MM.1S (cell line): ENCODE results near the gene MYRFL.

ENCODE experiments used
- CTCF ChIP-seq: fragments of 300-600 bp; sonication (generic); IDR thresholded peaks from 2 replicates; pipeline ENCODE4 v1.5.1; 2016; ENCODE audit warnings: antibody characterized with exemption, low read length, mixed read lengths
- EZH2 ChIP-seq: fragments of 300-600 bp; sonication (generic); optimal IDR thresholded peaks from 2 replicates; pipeline ENCODE3; 2017; ENCODE audit warnings: low read depth, mild to moderate bottlenecking, antibody characterized with exemption, low read length, mixed read lengths
- EZH2phosphoT487 ChIP-seq: fragments of 300-600 bp; sonication (generic); IDR thresholded peaks from 2 replicates; pipeline ENCODE4 v1.6.1; 2018; ENCODE audit warnings: antibody characterized with exemption, low read length

DNA sequence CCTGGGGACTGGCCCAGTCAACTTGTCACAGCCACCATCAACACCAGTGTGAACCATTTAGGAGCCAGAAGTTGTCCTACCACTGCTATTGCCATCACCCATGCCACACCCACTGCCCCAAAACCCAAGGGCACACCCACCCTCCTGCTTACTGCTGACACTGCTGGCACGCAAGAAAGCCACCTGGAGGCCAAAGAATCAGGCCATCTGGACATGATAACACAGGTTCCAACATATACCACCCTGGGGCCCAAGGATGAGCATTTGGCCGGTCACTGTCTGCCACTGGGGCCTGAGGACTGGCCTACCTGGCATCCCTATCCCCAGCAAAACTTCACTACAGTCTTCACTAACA lies 181.6 kb downstream of the MYRFL start:
- TF ChIP-seq CTCF (no peak), EZH2phosphoT487 (no peak), EZH2 (no peak)
